Lung (tissue), 12 donors: ENCODE data around the gene DNAAF5. TPM values are rescaled to one million over a fixed set of nuclear protein-coding genes. Genes with fewer than 3 reads are reported as not detected.

Experiments
- ATAC-seq: fragments of 200-7000 bp; cut with Tn5 transposase; one replicate; pipeline ENCODE4 v1.9.1; 2020; ENCODE audit warnings: moderate number of reproducible peaks; ENCODE audit not compliant: insufficient read depth, low FRiP score
- DNase-seq, 3 donors: peaks; one replicate each; pipeline ENCODE4 v3.0.0-alpha.2; 2013 to 2017
- H3K27ac ChIP-seq, 2 donors: one replicate each; pipeline ENCODE4 v1.5.1; 2013; ENCODE audit warnings: mild to moderate bottlenecking in 2 of 2, moderate library complexity in 2 of 2, control low read depth in 1 of 2, inconsistent platforms in 1 of 2, low read depth in 1 of 2, low read length in 1 of 2
- H3K27me3 ChIP-seq, 3 donors: one replicate each; pipeline ENCODE4 v1.5.1; 2013; ENCODE audit warnings: low read length in 2 of 3; ENCODE audit not compliant: control insufficient read depth in 3 of 3, insufficient read depth in 3 of 3
- H3K36me3 ChIP-seq, 4 donors: one replicate each; pipeline ENCODE4 v1.5.1; 2013; ENCODE audit warnings: low read length in 4 of 4, mild to moderate bottlenecking in 1 of 4, moderate library complexity in 1 of 4; ENCODE audit not compliant: control insufficient read depth in 4 of 4, insufficient read depth in 4 of 4
- H3K4me1 ChIP-seq, 5 donors: one replicate each; pipeline ENCODE4 v1.5.1; 2013; ENCODE audit warnings: low read length in 5 of 5, mild to moderate bottlenecking in 2 of 5, moderate library complexity in 1 of 5; ENCODE audit not compliant: control insufficient read depth in 5 of 5, insufficient read depth in 5 of 5
- H3K4me3 ChIP-seq: one replicate; pipeline ENCODE4 v1.5.1; 2013; ENCODE audit warnings: mild to moderate bottlenecking, control low read depth, moderate library complexity
- H3K9ac ChIP-seq, 2 donors: one replicate each; pipeline ENCODE4 v1.5.1; 2013; ENCODE audit warnings: low read length in 2 of 2, control low read depth in 1 of 2; ENCODE audit not compliant: insufficient read depth in 1 of 2
- H3K9me3 ChIP-seq, 4 donors: one replicate each; pipeline ENCODE4 v1.5.1; 2013; ENCODE audit warnings: low read length in 3 of 4, mild to moderate bottlenecking in 1 of 4, moderate library complexity in 1 of 4; ENCODE audit not compliant: control insufficient read depth in 4 of 4, insufficient read depth in 3 of 4
- CTCF ChIP-seq: IDR thresholded peaks from 2 replicates; pipeline ENCODE4 v1.5.1; 2012; ENCODE audit warnings: mild to moderate bottlenecking; ENCODE audit errors: control extremely low read depth, extremely low read depth
- WGBS, 2 donors: extraction: QIAGEN DNeasy Blood & Tissue Kit; methylation state at CpG; one replicate each; pipeline ENCODE4 v1.1.7; 2013; 5-methylcytosine and 5-hydroxymethylcytosine counted together
- polyA plus RNA-seq, 2 donors: library from polyadenylated mRNA; stranded (reverse); fragments of 200-250 nt; gene quantifications; one replicate each; pipeline ENCODE4 v1.2.1, GENCODE V29; 2013
- total RNA-seq, 2 donors: library from RNA; depleted of rRNA in 1 of 2; stranded (reverse); fragments of >200 nt in 1 of 2; gene quantifications; one replicate each; pipeline ENCODE4 v1.2.1, GENCODE V29; 2014 to 2021
- donor health status: control.
- donor health status: control.
- donor health status: Bipolar disorder and iron deficiency.
- donor health status: healthy.
- donor health status: DM: yes; HTN: yes; CAD: no.

The DNAAF5 gene
- total and polyA plus RNA-seq, 4 donors = 10.2 to 30.2 (median 18.6) TPM

GRCh38 chr7:822692-823276 is 96.3 kb downstream of the DNAAF5 start:
- no peaks in the 10 kb centered on the region for H3K27me3 ChIP-seq
- peaks cover 0 to 5% (median 0%) of the 10 kb centered on the region in 4 donors for H3K36me3 ChIP-seq
- no peak for DNase-seq
- no peak overlapping the region for H3K9ac ChIP-seq
- peaks cover 6 to 25% (median 17%) of the 10 kb centered on the region in 5 donors for H3K4me1 ChIP-seq
- TF ChIP-seq CTCF = no peak
- no peak for ATAC-seq
- no peaks in the 10 kb centered on the region for H3K9me3 ChIP-seq
- H3K4me3 ChIP-seq = no peak overlapping the region
- WGBS, 2 donors = 93 to 95% methylated on average over 32 of the region's 32 CpGs
- peak overlapping the region in 1 of 2 donors; percentile 39 for H3K27ac ChIP-seq

GRCh38 chr7:823649-824048 is 97.2 kb downstream of the DNAAF5 start:
- ATAC-seq (no peak), DNase-seq (no peak)
- H3K27me3 ChIP-seq = no peaks in the 10 kb centered on the region
- WGBS, 2 donors = 65 to 68% methylated on average over 8 of the region's 8 CpGs
- TF ChIP-seq CTCF = no peak
- no peaks in the 10 kb centered on the region for H3K9me3 ChIP-seq
- peak overlapping the region; percentile 35 to 36 for H3K27ac ChIP-seq
- H3K4me3 ChIP-seq = no peak overlapping the region
- no peak overlapping the region for H3K9ac ChIP-seq
- H3K36me3 ChIP-seq = peaks cover 0 to 6% (median 0%) of the 10 kb centered on the region in 4 donors
- peaks cover 6 to 21% (median 12%) of the 10 kb centered on the region in 5 donors for H3K4me1 ChIP-seq

DNA sequence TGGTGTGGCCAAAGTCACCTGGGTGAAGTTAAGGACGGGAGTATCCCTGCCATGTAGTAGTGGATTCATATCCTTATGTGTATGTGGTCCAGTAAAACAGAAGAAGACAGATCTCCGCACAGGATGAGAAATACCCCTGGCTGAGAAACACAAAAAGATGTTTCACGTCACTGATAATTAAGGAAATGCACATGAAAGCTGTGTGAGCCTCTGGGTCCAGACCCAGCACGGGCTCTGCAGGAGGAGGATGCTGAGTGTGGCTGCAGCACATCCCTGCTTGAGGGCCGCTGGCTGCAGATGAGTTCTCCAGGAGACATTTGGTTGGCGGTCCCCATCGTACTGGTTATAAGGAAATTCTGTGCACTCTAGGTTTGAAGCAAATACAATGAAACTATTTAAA is 97.6 kb downstream of the DNAAF5 start:
- H3K9ac ChIP-seq = no peak overlapping the region
- no peak overlapping the region for H3K4me3 ChIP-seq
- H3K9me3 ChIP-seq = no peaks in the 10 kb centered on the region
- ATAC-seq (no peak), DNase-seq (no peak)
- peak overlapping the region in 1 of 2 donors; percentile 36 for H3K27ac ChIP-seq
- peaks cover 6 to 21% (median 12%) of the 10 kb centered on the region in 5 donors for H3K4me1 ChIP-seq
- WGBS, 2 donors = 75 to 81% methylated on average over 7 of the region's 7 CpGs
- H3K36me3 ChIP-seq = peaks cover 0 to 7% (median 0%) of the 10 kb centered on the region in 4 donors
- H3K27me3 ChIP-seq = no peaks in the 10 kb centered on the region
- TF ChIP-seq CTCF = no peak

GRCh38 chr7:824664-825063 is 98.2 kb downstream of the DNAAF5 start:
- Histone ChIP-seq H3K4me1 (peaks cover 6 to 23% (median 12%) of the 10 kb centered on the region in 5 donors), H3K27ac (no peak overlapping the region), H3K4me3 (no peak overlapping the region), H3K9me3 (no peaks in the 10 kb centered on the region), H3K9ac (no peak overlapping the region), H3K36me3 (peaks cover 0 to 7% (median 0%) of the 10 kb centered on the region in 4 donors), H3K27me3 (no peaks in the 10 kb centered on the region)
- no peak for DNase-seq
- 75 to 76% methylated on average over 11 of the region's 11 CpGs for WGBS, 2 donors
- no peak for TF ChIP-seq CTCF
- ATAC-seq = no peak
